SK-N-SH (cell line): ENCODE measurements around the gene EFHD2. TPM values are rescaled to one million over a fixed set of nuclear protein-coding genes. Genes with fewer than 3 reads are reported as not detected.

Source experiments
- CTCF ChIA-PET: fragments of 300-600, 350-600 bp; formaldehyde crosslinking; extraction: SDS; loops from one replicate; lab custom pipeline; 2021; lab: Yijun Ruan, JAX
- POLR2A ChIA-PET: fragments of 350-600 bp; sonication (Branson Sonifier 250); formaldehyde crosslinking; extraction: SDS; loops from one replicate; lab custom pipeline; 2020; ENCODE audit warnings: antibody characterized with exemption, inconsistent platforms; lab: Yijun Ruan, JAX
- DNase-seq: peaks from one replicate; pipeline ENCODE4 v3.0.0; 2012
- H2AFZ ChIP-seq: fragments of 200-600 bp; sonication (generic); 2 replicates; pipeline ENCODE4 v1.8.1; 2016; ENCODE audit warnings: antibody characterized with exemption, mild to moderate bottlenecking, low read depth
- H3F3A ChIP-seq: fragments of 200-600 bp; sonication (generic); replicated peaks from 2 replicates; pipeline ENCODE3; 2016; ENCODE audit warnings: antibody characterized with exemption, mild to moderate bottlenecking; ENCODE audit not compliant: insufficient read depth
- H3K27ac ChIP-seq, 2 experiments: fragments of 200-500 bp in 1 of 2; fragments of 200-600 bp in 1 of 2; sonication (Bioruptor generic) in 1 of 2; sonication (generic), shearing (Covaris generic) in 1 of 2; 2 replicates each; pipeline versions ENCODE4 v1.5.1 to v1.6.1; 2014 to 2016; ENCODE audit warnings: low read depth in 2 of 2, inconsistent platforms in 1 of 2, low read length in 1 of 2, mild to moderate bottlenecking in 1 of 2, mixed read lengths in 1 of 2
- H3K27me3 ChIP-seq: fragments of 200-600 bp; sonication (generic), shearing (Covaris generic); 2 replicates; pipeline ENCODE4 v1.6.1; 2016; ENCODE audit warnings: mixed run types; ENCODE audit not compliant: insufficient read depth
- H3K36me3 ChIP-seq, 2 experiments: fragments of 200-500 bp in 1 of 2; fragments of 200-600 bp in 1 of 2; sonication (Bioruptor generic) in 1 of 2; sonication (generic) in 1 of 2; replicated peaks in 1 of 2; 2 replicates each; pipeline versions ENCODE3 to v1.5.1; 2014 to 2016; ENCODE audit warnings: low read length in 1 of 2, mild to moderate bottlenecking in 1 of 2; ENCODE audit not compliant: insufficient read depth in 2 of 2, control insufficient read depth in 1 of 2
- H3K4me1 ChIP-seq, 2 experiments: fragments of 200-500 bp in 1 of 2; fragments of 200-600 bp in 1 of 2; sonication (Bioruptor generic) in 1 of 2; sonication (generic), shearing (Covaris generic) in 1 of 2; 2 replicates each; pipeline versions ENCODE4 v1.5.1 to v1.6.1; 2014 to 2016; ENCODE audit warnings: low read depth in 1 of 2, low read length in 1 of 2, mixed run types in 1 of 2; ENCODE audit not compliant: insufficient read depth in 2 of 2, control insufficient read depth in 1 of 2
- H3K4me2 ChIP-seq: fragments of 200-600 bp; sonication (generic), shearing (Covaris generic); 2 replicates; pipeline ENCODE4 v1.6.1; 2017; ENCODE audit warnings: mixed run types
- H3K4me3 ChIP-seq, 2 experiments: fragments of 200-500 bp in 1 of 2; fragments of 200-600 bp in 1 of 2; sonication (Bioruptor generic) in 1 of 2; sonication (generic), shearing (Covaris generic) in 1 of 2; 2 replicates each; pipeline versions ENCODE4 v1.5.1 to v1.8.1; 2014 to 2016; ENCODE audit warnings: low read depth in 2 of 2, inconsistent platforms in 1 of 2, low read length in 1 of 2, mild to moderate bottlenecking in 1 of 2, mixed read lengths in 1 of 2, moderate library complexity in 1 of 2
- H3K79me2 ChIP-seq: fragments of 200-600 bp; sonication (generic); 2 replicates; pipeline ENCODE4 v1.8.1; 2017; ENCODE audit warnings: mild to moderate bottlenecking; ENCODE audit not compliant: insufficient read depth
- H3K9ac ChIP-seq: fragments of 200-600 bp; sonication (generic); 2 replicates; pipeline ENCODE4 v1.6.1; 2017; ENCODE audit warnings: mixed run types
- H3K9me2 ChIP-seq: fragments of 200-600 bp; sonication (generic); 2 replicates; pipeline ENCODE4 v1.6.1; 2017; ENCODE audit warnings: mixed run types
- H3K9me3 ChIP-seq: fragments of 200-600 bp; sonication (generic); 2 replicates; pipeline ENCODE4 v1.6.1; 2017; ENCODE audit warnings: mixed run types, mild to moderate bottlenecking, moderate library complexity
- H4K20me1 ChIP-seq: fragments of 200-600 bp; sonication (generic); 2 replicates; pipeline ENCODE4 v1.6.1; 2017; ENCODE audit warnings: mild to moderate bottlenecking, mixed run types; ENCODE audit not compliant: insufficient read depth
- FOSL2 ChIP-seq: IDR thresholded peaks from 2 replicates; pipeline ENCODE4 v1.4.0; 2012; ENCODE audit warnings: low read depth, mild to moderate bottlenecking, moderate library complexity, borderline replicate concordance
- GABPA ChIP-seq: IDR thresholded peaks from 2 replicates; pipeline ENCODE4 v1.4.0; 2012; ENCODE audit warnings: low read depth, mild to moderate bottlenecking
- JUND ChIP-seq: IDR thresholded peaks from 2 replicates; pipeline ENCODE4 v1.4.0; 2012
- MAX ChIP-seq: IDR thresholded peaks from 2 replicates; pipeline ENCODE4 v1.4.0; 2012; ENCODE audit warnings: low read depth
- MEF2A ChIP-seq: IDR thresholded peaks from 2 replicates; pipeline ENCODE4 v1.4.0; 2012; ENCODE audit warnings: low read depth, borderline replicate concordance
- MXI1 ChIP-seq: IDR thresholded peaks from 2 replicates; pipeline ENCODE4 v1.6.1; 2012; ENCODE audit warnings: mild to moderate bottlenecking, low read depth, low read length, improper control_type of control experiment
- NFIC ChIP-seq: IDR thresholded peaks from 2 replicates; pipeline ENCODE4 v1.4.0; 2012; ENCODE audit warnings: borderline replicate concordance
- NRF1 ChIP-seq: IDR thresholded peaks from 2 replicates; pipeline ENCODE4 v1.6.1; 2012; ENCODE audit warnings: low read depth, mild to moderate bottlenecking, low read length
- RAD21 ChIP-seq: IDR thresholded peaks from 2 replicates; pipeline ENCODE4 v1.6.1; 2012; ENCODE audit warnings: mild to moderate bottlenecking, low read length
- RCOR1 ChIP-seq: fragments of 150-350 bp; IDR thresholded peaks from 2 replicates; pipeline ENCODE4 v1.6.1; 2017; ENCODE audit warnings: antibody characterized with exemption, low read length
- REST ChIP-seq: IDR thresholded peaks from 2 replicates; pipeline ENCODE4 v1.6.1; 2012; ENCODE audit warnings: mild to moderate bottlenecking, low read depth, low read length, moderate library complexity
- RFX5 ChIP-seq: IDR thresholded peaks from 2 replicates; pipeline ENCODE4 v1.6.1; 2012; ENCODE audit warnings: mild to moderate bottlenecking, improper control_type of control experiment, low read length
- TEAD4 ChIP-seq: IDR thresholded peaks from 2 replicates; pipeline ENCODE4 v1.4.0; 2012; ENCODE audit warnings: mild to moderate bottlenecking, borderline replicate concordance; ENCODE audit not compliant: insufficient read depth
- USF1 ChIP-seq: IDR thresholded peaks from 2 replicates; pipeline ENCODE4 v1.4.0; 2012; ENCODE audit warnings: low read depth, borderline replicate concordance
- YY1 ChIP-seq: IDR thresholded peaks from 2 replicates; pipeline ENCODE4 v1.4.0; 2012; ENCODE audit warnings: low read depth, mild to moderate bottlenecking
- WGBS: methylation state at CpG from one replicate; pipeline ENCODE4 v1.1.6; 2017; ENCODE audit warnings: low lambda C conversion rate; 5-methylcytosine and 5-hydroxymethylcytosine counted together
- polyA plus RNA-seq, 3 experiments: library from polyadenylated mRNA; depleted of rRNA; stranded (reverse); fragments of >200 nt; gene quantifications; 2 replicates each; pipeline ENCODE4 v1.2.3, GENCODE V29; 2012

EFHD2 gene
- polyA plus RNA-seq, 1 of the 3 experiments (the other 2 are of a cell fraction) = 59.8 TPM

- no peak for TF ChIP-seq NRF1
- TF ChIP-seq JUND = no peak
- no peak for TF ChIP-seq MEF2A
- no peak for TF ChIP-seq RCOR1
- no peak for TF ChIP-seq USF1
Measured at GRCh38 chr1:15442119-15442518, 32.4 kb downstream of the EFHD2 start (continued).

- CTCF ChIA-PET = interaction anchor here (1.7 to 4.7 kb wide), 3 partner anchors 11 to 119 kb away, joined by 4 to 28 read pairs (median 12); no protein-coding TSS in a partner anchor
Measured at GRCh38 chr1:15442759-15443158, 33.1 kb downstream of the EFHD2 start.

More at GRCh38 chr1:15442759-15443158, 33.1 kb downstream of the EFHD2 start:
- Histone ChIP-seq H3K9me2 (no peaks in the 10 kb centered on the region), H2AFZ (no peak overlapping the region), H3K9me3 (no peaks in the 10 kb centered on the region), H3K9ac (no peak overlapping the region), H3K36me3 (no peaks in the 10 kb centered on the region), H4K20me1 (no peaks in the 10 kb centered on the region), H3K4me3 (no peak overlapping the region), H3K79me2 (no peaks in the 10 kb centered on the region), H3K27ac (no peak overlapping the region), H3K4me2 (no peak overlapping the region), H3K27me3 (no peaks in the 10 kb centered on the region), H3F3A (no peaks in the 10 kb centered on the region), H3K4me1 (peaks cover 0 to 3% of the 10 kb centered on the region in 2 experiments; a peak in 1 of 4 replicates)
- POLR2A ChIA-PET = no interaction called here
- no peak for TF ChIP-seq RAD21
- TF ChIP-seq MEF2A = no peak
- TF ChIP-seq GABPA = no peak
- no peak for TF ChIP-seq REST
- TF ChIP-seq YY1 = no peak
- TF ChIP-seq RCOR1 = no peak
- TF ChIP-seq TEAD4 = no peak
- no peak for TF ChIP-seq MXI1
- TF ChIP-seq NFIC = no peak
- TF ChIP-seq FOSL2 = no peak
- no peak for TF ChIP-seq MAX
- TF ChIP-seq RFX5 = no peak
- 83% methylated on average over 5 of the region's 5 CpGs for WGBS
- DNase-seq = no peak
